IPS-15b (cell line): ENCODE data around the gene ABCC5.

Source experiments
- H3K27me3 ChIP-seq: one replicate; pipeline ENCODE4 v1.6.1; 2013; ENCODE audit warnings: low read length; ENCODE audit not compliant: control insufficient read depth, insufficient read depth
- H3K36me3 ChIP-seq: one replicate; pipeline ENCODE4 v1.6.1; 2013; ENCODE audit warnings: low read length; ENCODE audit not compliant: control insufficient read depth, insufficient read depth
- H3K4me1 ChIP-seq: one replicate; pipeline ENCODE4 v1.6.1; 2013; ENCODE audit warnings: mild to moderate bottlenecking, low read length; ENCODE audit not compliant: control insufficient read depth, insufficient read depth
- H3K4me3 ChIP-seq: one replicate; pipeline ENCODE4 v1.5.1; 2013; ENCODE audit warnings: low read depth, low read length
- H3K9ac ChIP-seq: one replicate; pipeline ENCODE4 v1.6.1; 2013; ENCODE audit warnings: low read depth, mild to moderate bottlenecking, low read length
- H3K9me3 ChIP-seq: one replicate; pipeline ENCODE4 v1.6.1; 2013; ENCODE audit warnings: mild to moderate bottlenecking, low read length; ENCODE audit not compliant: control insufficient read depth, insufficient read depth

Gene ABCC5

GRCh38 chr3:183958775-183959174 is 58.9 kb downstream of the ABCC5 start:
- Histone ChIP-seq H3K4me3 (no peak overlapping the region), H3K36me3 (peaks cover 9% of the 10 kb centered on the region)

GRCh38 chr3:183958226-183958625 is 59.5 kb downstream of the ABCC5 start:
- peaks cover 9% of the 10 kb centered on the region for H3K36me3 ChIP-seq
- no peak overlapping the region for H3K9ac ChIP-seq
- no peaks in the 10 kb centered on the region for H3K27me3 ChIP-seq
- H3K9me3 ChIP-seq: no peaks in the 10 kb centered on the region
- H3K4me1 ChIP-seq: peaks cover 12% of the 10 kb centered on the region
- no peak overlapping the region for H3K4me3 ChIP-seq

More at GRCh38 chr3:183958775-183959174, 58.9 kb downstream of the ABCC5 start:
- H3K9me3 ChIP-seq: no peaks in the 10 kb centered on the region
- no peaks in the 10 kb centered on the region for H3K27me3 ChIP-seq
- H3K4me1 ChIP-seq: peaks cover 10% of the 10 kb centered on the region
- no peak overlapping the region for H3K9ac ChIP-seq

- Histone ChIP-seq H3K9ac (no peak overlapping the region), H3K9me3 (no peaks in the 10 kb centered on the region), H3K4me3 (no peak overlapping the region), H3K27me3 (no peaks in the 10 kb centered on the region), H3K4me1 (peaks cover 12% of the 10 kb centered on the region), H3K36me3 (peaks cover 9% of the 10 kb centered on the region)
Measured at GRCh38 chr3:183954875-183955274, 62.8 kb downstream of the ABCC5 start.

GRCh38 chr3:183953471-183954070 is 64.1 kb downstream of the ABCC5 start:
- no peak overlapping the region for H3K9ac ChIP-seq
- no peaks in the 10 kb centered on the region for H3K9me3 ChIP-seq
- peaks cover 12% of the 10 kb centered on the region for H3K4me1 ChIP-seq
- peaks cover 9% of the 10 kb centered on the region for H3K36me3 ChIP-seq
- H3K27me3 ChIP-seq: no peaks in the 10 kb centered on the region
- no peak overlapping the region for H3K4me3 ChIP-seq

GRCh38 chr3:183951459-183951858 is 66.2 kb downstream of the ABCC5 start:
- H3K4me3 ChIP-seq: no peak overlapping the region
- no peaks in the 10 kb centered on the region for H3K9me3 ChIP-seq
- peaks cover 13% of the 10 kb centered on the region for H3K36me3 ChIP-seq
- H3K4me1 ChIP-seq: peaks cover 12% of the 10 kb centered on the region
- H3K27me3 ChIP-seq: no peaks in the 10 kb centered on the region
- H3K9ac ChIP-seq: no peak overlapping the region

- Histone ChIP-seq H3K36me3 (peaks cover 15% of the 10 kb centered on the region), H3K27me3 (no peaks in the 10 kb centered on the region), H3K4me3 (no peak overlapping the region), H3K9ac (no peak overlapping the region), H3K9me3 (no peaks in the 10 kb centered on the region), H3K4me1 (peaks cover 6% of the 10 kb centered on the region)
Measured at GRCh38 chr3:183949690-183950089, 68.0 kb downstream of the ABCC5 start.

GRCh38 chr3:183946037-183946436 is 71.6 kb downstream of the ABCC5 start:
- Histone ChIP-seq H3K27me3 (no peaks in the 10 kb centered on the region), H3K9me3 (no peaks in the 10 kb centered on the region), H3K4me1 (no peaks in the 10 kb centered on the region), H3K4me3 (no peak overlapping the region), H3K9ac (no peak overlapping the region), H3K36me3 (peaks cover 10% of the 10 kb centered on the region)

GRCh38 chr3:183944775-183945174 is 72.9 kb downstream of the ABCC5 start:
- H3K9ac ChIP-seq: no peak overlapping the region
- H3K4me3 ChIP-seq: no peak overlapping the region
- no peaks in the 10 kb centered on the region for H3K4me1 ChIP-seq
- no peaks in the 10 kb centered on the region for H3K27me3 ChIP-seq
- peaks cover 10% of the 10 kb centered on the region for H3K36me3 ChIP-seq
- no peaks in the 10 kb centered on the region for H3K9me3 ChIP-seq

GRCh38 chr3:183943739-183944138 is 73.9 kb downstream of the ABCC5 start:
- Histone ChIP-seq H3K9ac (no peak overlapping the region), H3K4me3 (no peak overlapping the region), H3K27me3 (no peaks in the 10 kb centered on the region), H3K4me1 (no peaks in the 10 kb centered on the region), H3K9me3 (no peaks in the 10 kb centered on the region), H3K36me3 (peaks cover 10% of the 10 kb centered on the region)

GRCh38 chr3:183941216-183941615 is 76.5 kb downstream of the ABCC5 start:
- peaks cover 11% of the 10 kb centered on the region for H3K36me3 ChIP-seq

GRCh38 chr3:183937601-183938286 is 79.9 kb downstream of the ABCC5 start:
- H3K27me3 ChIP-seq: no peaks in the 10 kb centered on the region
- no peak overlapping the region for H3K9ac ChIP-seq
- peaks cover 7% of the 10 kb centered on the region for H3K36me3 ChIP-seq
- no peaks in the 10 kb centered on the region for H3K4me1 ChIP-seq
- H3K9me3 ChIP-seq: no peaks in the 10 kb centered on the region
- H3K4me3 ChIP-seq: no peak overlapping the region

More at GRCh38 chr3:183941216-183941615, 76.5 kb downstream of the ABCC5 start:
- Histone ChIP-seq H3K9me3 (no peaks in the 10 kb centered on the region), H3K9ac (no peak overlapping the region), H3K4me3 (no peak overlapping the region), H3K4me1 (no peaks in the 10 kb centered on the region), H3K27me3 (no peaks in the 10 kb centered on the region)

GRCh38 chr3:183933160-183933559 is 84.5 kb downstream of the ABCC5 start:
- Histone ChIP-seq H3K4me1 (no peaks in the 10 kb centered on the region), H3K9me3 (no peaks in the 10 kb centered on the region), H3K4me3 (no peak overlapping the region), H3K36me3 (peaks cover 8% of the 10 kb centered on the region), H3K9ac (no peak overlapping the region), H3K27me3 (no peaks in the 10 kb centered on the region)
